ENCODE data around the gene RXRB.

Gene RXRB

GRCh38 chr6:33202799-33203198 lies 2.3 kb upstream of the RXRB start:
- ATAC-seq (ENCODE audit: low read depth) = no peak
- H3K4me1 ChIP-seq (ENCODE audit: insufficient read depth, poor library complexity, severe bottlenecking) = peaks cover 27% of the 10 kb centered on the region
- no peaks in the 10 kb centered on the region for H3K27me3 ChIP-seq (ENCODE audit: insufficient read depth, poor library complexity, severe bottlenecking)

DNA sequence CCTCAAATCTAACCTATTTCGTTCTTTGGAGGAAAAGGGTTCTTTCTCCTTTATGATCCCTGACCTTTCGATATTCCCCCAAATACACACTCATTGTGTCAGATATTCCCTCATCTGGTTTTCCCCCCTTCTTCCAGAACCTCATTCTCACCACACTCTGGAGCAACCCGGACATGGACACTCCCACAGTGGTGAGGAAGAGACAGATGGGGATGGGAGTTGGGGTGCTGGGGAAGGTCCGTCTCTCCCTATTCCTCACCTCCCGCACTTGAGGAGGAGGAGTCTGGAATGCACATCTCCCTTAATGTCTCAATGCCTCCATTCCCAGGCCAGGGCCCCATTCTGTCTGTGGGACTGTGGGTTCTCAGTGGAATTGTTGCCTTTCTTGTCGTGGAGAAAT lies 1.5 kb upstream of the RXRB start:
- Histone ChIP-seq H3K9me3 (ENCODE audit: severe bottlenecking) (no peaks in the 10 kb centered on the region), H3K4me1 (ENCODE audit: insufficient read depth, poor library complexity, severe bottlenecking) (peaks cover 26% of the 10 kb centered on the region), H3K36me3 (ENCODE audit: low read depth) (peaks cover 44% of the 10 kb centered on the region), H3K27ac (ENCODE audit: poor library complexity, severe bottlenecking) (no peak overlapping the region), H3K27me3 (ENCODE audit: insufficient read depth, poor library complexity, severe bottlenecking) (no peaks in the 10 kb centered on the region), H3K4me3 (ENCODE audit: severe bottlenecking) (peak overlapping the region; percentile 81)
- no peak for TF ChIP-seq CTCF (IDR thresholded peaks at IDR 0.05; ENCODE audit: poor library complexity, severe bottlenecking)
- DNase-seq (ENCODE audit: low spot score) (no peak), ATAC-seq (ENCODE audit: low read depth) (no peak)

More at GRCh38 chr6:33202799-33203198, 2.3 kb upstream of the RXRB start:
- DNase-seq (ENCODE audit: low spot score) = no peak
- no peak for TF ChIP-seq CTCF (IDR thresholded peaks at IDR 0.05; ENCODE audit: poor library complexity, severe bottlenecking)
- Histone ChIP-seq H3K36me3 (ENCODE audit: low read depth) (peaks cover 35% of the 10 kb centered on the region), H3K4me3 (ENCODE audit: severe bottlenecking) (no peak overlapping the region), H3K27ac (ENCODE audit: poor library complexity, severe bottlenecking) (no peak overlapping the region), H3K9me3 (ENCODE audit: severe bottlenecking) (no peaks in the 10 kb centered on the region)

- Histone ChIP-seq H3K36me3 (ENCODE audit: low read depth) (peaks cover 52% of the 10 kb centered on the region), H3K4me1 (ENCODE audit: insufficient read depth, poor library complexity, severe bottlenecking) (peaks cover 18% of the 10 kb centered on the region), H3K9me3 (ENCODE audit: severe bottlenecking) (no peaks in the 10 kb centered on the region), H3K27ac (ENCODE audit: poor library complexity, severe bottlenecking) (peak overlapping the region; percentile 76), H3K27me3 (ENCODE audit: insufficient read depth, poor library complexity, severe bottlenecking) (no peaks in the 10 kb centered on the region), H3K4me3 (ENCODE audit: severe bottlenecking) (peak overlapping the region; percentile 81)
- ATAC-seq (ENCODE audit: low read depth) (no peak), DNase-seq (ENCODE audit: low spot score) (no peak)
- no peak for TF ChIP-seq CTCF (IDR thresholded peaks at IDR 0.05; ENCODE audit: poor library complexity, severe bottlenecking)
Observed at GRCh38 chr6:33201147-33201545, 681 bp upstream of the RXRB start.

- Histone ChIP-seq H3K9me3 (ENCODE audit: severe bottlenecking) (no peaks in the 10 kb centered on the region), H3K4me3 (ENCODE audit: severe bottlenecking) (peak overlapping the region; percentile 81), H3K27ac (ENCODE audit: poor library complexity, severe bottlenecking) (peak overlapping the region; percentile 76), H3K27me3 (ENCODE audit: insufficient read depth, poor library complexity, severe bottlenecking) (no peaks in the 10 kb centered on the region), H3K4me1 (ENCODE audit: insufficient read depth, poor library complexity, severe bottlenecking) (peaks cover 7% of the 10 kb centered on the region), H3K36me3 (ENCODE audit: low read depth) (peaks cover 62% of the 10 kb centered on the region)
- DNase-seq (ENCODE audit: low spot score) (no peak), ATAC-seq (ENCODE audit: low read depth) (peak; percentile 11)
- TF ChIP-seq CTCF (IDR thresholded peaks at IDR 0.05; ENCODE audit: poor library complexity, severe bottlenecking) = no peak
Observed at GRCh38 chr6:33199687-33200218, 712 bp downstream of the RXRB start.

GRCh38 chr6:33198853-33199436 lies 1.5 kb downstream of the RXRB start:
- H3K4me3 ChIP-seq (ENCODE audit: severe bottlenecking) = peak overlapping the region; percentile 81
- H3K27ac ChIP-seq (ENCODE audit: poor library complexity, severe bottlenecking) = peak overlapping the region; percentile 76
- no peak for TF ChIP-seq CTCF (IDR thresholded peaks at IDR 0.05; ENCODE audit: poor library complexity, severe bottlenecking)
- no peaks in the 10 kb centered on the region for H3K9me3 ChIP-seq (ENCODE audit: severe bottlenecking)
- H3K27me3 ChIP-seq (ENCODE audit: insufficient read depth, poor library complexity, severe bottlenecking) = no peaks in the 10 kb centered on the region
- H3K4me1 ChIP-seq (ENCODE audit: insufficient read depth, poor library complexity, severe bottlenecking) = peaks cover 4% of the 10 kb centered on the region
- DNase-seq (ENCODE audit: low spot score) = no peak
- ATAC-seq (ENCODE audit: low read depth) = no peak
- peaks cover 64% of the 10 kb centered on the region for H3K36me3 ChIP-seq (ENCODE audit: low read depth)
